ENCODE measurements around the gene ST3GAL2. TPM values are rescaled to one million over a fixed set of nuclear protein-coding genes. Genes with fewer than 3 reads are reported as not detected.

The ST3GAL2 gene
- total RNA-seq, 2 experiments from 2014 or later: 44.6 to 61.0 TPM

DNA sequence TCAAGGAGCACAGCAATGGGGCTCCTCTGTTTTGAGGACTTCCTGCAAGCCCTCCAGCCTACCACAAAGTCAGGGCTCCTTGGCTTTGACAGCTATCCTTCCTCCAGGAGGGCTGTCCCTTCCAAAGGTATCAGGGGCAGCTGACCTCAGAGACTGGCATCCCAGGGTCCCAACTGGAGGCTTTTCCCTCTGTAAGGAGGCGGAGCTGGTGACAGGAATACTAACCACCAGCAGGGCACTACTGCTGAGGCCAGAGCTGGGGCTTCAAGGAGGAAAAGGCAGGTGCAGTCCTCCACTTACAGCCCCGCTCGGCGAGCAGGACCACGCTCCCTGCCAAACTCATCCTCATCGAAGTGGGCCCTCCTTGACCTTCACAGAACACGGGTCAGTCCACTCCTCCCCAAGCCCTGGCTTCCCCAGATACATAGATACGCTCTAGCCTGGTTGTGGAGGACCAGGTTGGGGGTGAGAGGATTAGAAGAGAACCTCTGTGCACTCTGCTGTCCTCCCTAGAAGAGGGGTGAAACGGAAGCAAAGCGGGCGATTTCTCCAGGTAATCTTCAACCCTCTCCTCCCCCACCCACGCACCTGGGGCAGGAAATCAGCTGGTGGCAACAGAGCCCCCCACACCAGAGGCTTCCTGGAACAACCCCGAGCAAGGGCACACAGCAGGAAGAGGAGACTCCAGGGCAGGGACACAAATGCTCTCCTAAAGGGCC, 20.5 kb downstream of the ST3GAL2 start:
- no peaks in the 10 kb centered on the region; the same call in 1 of the 2 replicates for H4K20me1 ChIP-seq (ENCODE audit: insufficient read depth, low read length)
- ChIA-PET CTCF (ENCODE audit: unreplicated experiment) (no interaction called here), POLR2A (interaction anchor here (1.0 to 4.1 kb wide), 8 partner anchors 8 to 33 kb away, joined by 3 to 27 read pairs (median 4); no protein-coding TSS in a partner anchor)
- intact Hi-C loops (cut with micrococcal nuclease; ENCODE audit: unreplicated experiment): no loop called here
- TF ChIP-seq CTCF (conservative IDR thresholded peaks at IDR 0.05; ENCODE audit: low read length): no peak
- H3K4me2 ChIP-seq (ENCODE audit: low read length): peak overlapping the region; percentile 86
- H3K9me2 ChIP-seq (ENCODE audit: insufficient read depth, low read length): no peaks in the 10 kb centered on the region
- no peak overlapping the region for H2AFZ ChIP-seq (ENCODE audit: low read length)
- DNase-seq (ENCODE audit: low spot score): peak; percentile 39
- peak overlapping the region; percentile 53 for H3K4me3 ChIP-seq (ENCODE audit: low read depth, low read length, poor library complexity, severe bottlenecking)
- H3K9me3 ChIP-seq (ENCODE audit: low read length): no peaks in the 10 kb centered on the region
- H3K36me3 ChIP-seq (ENCODE audit: insufficient read depth, low read length): peaks cover 39% of the 10 kb centered on the region; the same call in 1 of the 2 replicates
- peaks cover 71% of the 10 kb centered on the region for H3K4me1 ChIP-seq (ENCODE audit: insufficient read depth, low read length, poor library complexity, severe bottlenecking)
- H3K27ac ChIP-seq (ENCODE audit: low read depth, low read length, poor library complexity, severe bottlenecking): peak overlapping the region; percentile 73
- no TSS peak for BruUV-seq (replicated peaks)
- peaks cover 75% of the 10 kb centered on the region; the same call in 1 of the 2 replicates for H3K79me2 ChIP-seq (ENCODE audit: insufficient read depth, low read depth, low read length)

GRCh38 chr16:70417661-70418060, 21.2 kb downstream of the ST3GAL2 start:
- peak overlapping the region; percentile 73 for H3K27ac ChIP-seq (ENCODE audit: low read depth, low read length, poor library complexity, severe bottlenecking)
- H4K20me1 ChIP-seq (ENCODE audit: insufficient read depth, low read length): no peaks in the 10 kb centered on the region; the same call in 1 of the 2 replicates
- H3K4me2 ChIP-seq (ENCODE audit: low read length): peak overlapping the region; percentile 86
- H3K4me3 ChIP-seq (ENCODE audit: low read depth, low read length, poor library complexity, severe bottlenecking): no peak overlapping the region
- H3K4me1 ChIP-seq (ENCODE audit: insufficient read depth, low read length, poor library complexity, severe bottlenecking): peaks cover 64% of the 10 kb centered on the region
- no TSS peak for BruUV-seq (replicated peaks)
- H3K79me2 ChIP-seq (ENCODE audit: insufficient read depth, low read depth, low read length): peaks cover 70% of the 10 kb centered on the region; the same call in 1 of the 2 replicates
- no peaks in the 10 kb centered on the region for H3K9me3 ChIP-seq (ENCODE audit: low read length)
- intact Hi-C loops (cut with micrococcal nuclease; ENCODE audit: unreplicated experiment): loop anchor here (2.0 kb wide), 1 partner anchor 13 kb away; no protein-coding TSS in a partner anchor
- peaks cover 39% of the 10 kb centered on the region; the same call in 1 of the 2 replicates for H3K36me3 ChIP-seq (ENCODE audit: insufficient read depth, low read length)
- H3K9me2 ChIP-seq (ENCODE audit: insufficient read depth, low read length): no peaks in the 10 kb centered on the region
- ChIA-PET CTCF (ENCODE audit: unreplicated experiment) (interaction anchor here (1.0 kb wide), 1 partner anchor 9 kb away, joined by 4 read pairs; no protein-coding TSS in a partner anchor), POLR2A (interaction anchor here (0.9 to 4.1 kb wide), 10 partner anchors 8 to 78 kb away, joined by 3 to 27 read pairs (median 4); partner anchors contain the start of gene FCSK)
- DNase-seq (ENCODE audit: low spot score): no peak
- H2AFZ ChIP-seq (ENCODE audit: low read length): no peak overlapping the region
- TF ChIP-seq EZH2phosphoT487 (IDR thresholded peaks at IDR 0.05; ENCODE audit: borderline replicate concordance, low read depth, low read length): no peak
- TF ChIP-seq CTCF (conservative IDR thresholded peaks at IDR 0.05; ENCODE audit: low read length): peak; percentile 38

Measured in OCI-LY7 (cell line).